Activated CD4-positive, alpha-beta T cell treated with anti-CD3 and anti-CD28 coated beads for 48 hours (primary cell): ENCODE measurements around the gene MICAL2.

Experiments
- DNase-seq: peaks from one replicate; pipeline ENCODE4 v3.0.0-alpha.2; 2020

The MICAL2 gene

GRCh38 chr11:12253843-12254281 lies 143.5 kb downstream of the MICAL2 start:
- no peak for DNase-seq

GRCh38 chr11:12258451-12258850 lies 148.1 kb downstream of the MICAL2 start:
- no peak for DNase-seq

GRCh38 chr11:12259956-12260355 lies 149.6 kb downstream of the MICAL2 start:
- no peak for DNase-seq

GRCh38 chr11:12260731-12261521 lies 150.5 kb downstream of the MICAL2 start:
- no peak for DNase-seq

GRCh38 chr11:12261551-12261950 lies 151.2 kb downstream of the MICAL2 start:
- no peak for DNase-seq

- no peak for DNase-seq
Measured at GRCh38 chr11:12263141-12263693, 152.8 kb downstream of the MICAL2 start.

GRCh38 chr11:12264361-12264760 lies 154.0 kb downstream of the MICAL2 start:
- DNase-seq = no peak

- no peak for DNase-seq
Measured at GRCh38 chr11:12266132-12266531, 155.7 kb downstream of the MICAL2 start.

GRCh38 chr11:12266943-12267342 lies 156.6 kb downstream of the MICAL2 start:
- DNase-seq = no peak

- DNase-seq = no peak
Measured at GRCh38 chr11:12267921-12268320, 157.5 kb downstream of the MICAL2 start.

- DNase-seq = no peak
Measured at GRCh38 chr11:12269104-12269441, 158.7 kb downstream of the MICAL2 start.

GRCh38 chr11:12269446-12270214 lies 159.2 kb downstream of the MICAL2 start:
- DNase-seq = no peak

GRCh38 chr11:12270215-12270797 lies 159.9 kb downstream of the MICAL2 start:
- DNase-seq = no peak

GRCh38 chr11:12270817-12271216 lies 160.4 kb downstream of the MICAL2 start:
- DNase-seq = no peak

- DNase-seq = no peak
Measured at GRCh38 chr11:12271241-12271640, 160.9 kb downstream of the MICAL2 start.

GRCh38 chr11:12271826-12272366 lies 161.5 kb downstream of the MICAL2 start:
- no peak for DNase-seq

GRCh38 chr11:12272821-12273617 lies 162.6 kb downstream of the MICAL2 start:
- DNase-seq = no peak

- no peak for DNase-seq
Measured at GRCh38 chr11:12273618-12273995, 163.2 kb downstream of the MICAL2 start.

- DNase-seq = no peak
Measured at GRCh38 chr11:12274056-12274455, 163.7 kb downstream of the MICAL2 start.

GRCh38 chr11:12274558-12275197 lies 164.3 kb downstream of the MICAL2 start:
- no peak for DNase-seq

- no peak for DNase-seq
Measured at GRCh38 chr11:12275818-12276217, 165.4 kb downstream of the MICAL2 start.

GRCh38 chr11:12276356-12276755 lies 166.0 kb downstream of the MICAL2 start:
- no peak for DNase-seq
